Loucy (cell line): ENCODE results near the gene FARP1.

Experiments used
- H2AFZ ChIP-seq: fragments of 200-600 bp; sonication (generic); 2 replicates; pipeline ENCODE4 v1.6.0; 2016; ENCODE audit warnings: antibody characterized with exemption, mild to moderate bottlenecking, low read length, moderate library complexity
- H3F3A ChIP-seq: fragments of 200-600 bp; 2 replicates; pipeline ENCODE4 v1.6.0; 2016; ENCODE audit warnings: antibody characterized with exemption, low read depth, mild to moderate bottlenecking
- H3K27me3 ChIP-seq: fragments of 200-600 bp; sonication (generic); 2 replicates; pipeline ENCODE4 v1.6.1; 2014; ENCODE audit warnings: low read length, mild to moderate bottlenecking; ENCODE audit not compliant: insufficient read depth, poor library complexity, severe bottlenecking
- H3K36me3 ChIP-seq: fragments of 200-600 bp; sonication (generic); 2 replicates; pipeline ENCODE4 v1.6.1; 2016; ENCODE audit warnings: low read length; ENCODE audit not compliant: insufficient read depth
- H3K4me1 ChIP-seq: fragments of 200-600 bp; sonication (generic); 2 replicates; pipeline ENCODE4 v1.5.1; 2014; ENCODE audit warnings: low read length, mild to moderate bottlenecking; ENCODE audit not compliant: insufficient read depth, poor library complexity, severe bottlenecking
- H3K4me2 ChIP-seq: fragments of 200-600 bp; sonication (generic); 2 replicates; pipeline ENCODE4 v1.6.0; 2014; ENCODE audit warnings: antibody characterized with exemption, low read length, low read depth, mild to moderate bottlenecking; ENCODE audit not compliant: poor library complexity, severe bottlenecking
- H3K4me3 ChIP-seq: fragments of 200-600 bp; sonication (generic); 2 replicates; pipeline ENCODE4 v1.5.1; 2014; ENCODE audit warnings: low read length, mild to moderate bottlenecking, mixed read lengths; ENCODE audit not compliant: poor library complexity, severe bottlenecking
- H3K79me2 ChIP-seq: fragments of 200-600 bp; sonication (generic); 2 replicates; pipeline ENCODE4 v1.6.1; 2014; ENCODE audit warnings: low read length; ENCODE audit not compliant: insufficient read depth
- H3K9ac ChIP-seq: fragments of 200-600 bp; sonication (generic); 2 replicates; pipeline ENCODE4 v1.6.0; 2014; ENCODE audit warnings: mild to moderate bottlenecking, low read depth, low read length, moderate library complexity; ENCODE audit not compliant: poor library complexity, severe bottlenecking
- H3K9me2 ChIP-seq: fragments of 200-600 bp; sonication (generic); replicated peaks from 2 replicates; pipeline ENCODE4 v1.6.1; 2016; ENCODE audit warnings: low read depth, low read length, mixed read lengths
- H3K9me3 ChIP-seq: fragments of 200-600 bp; sonication (generic); 2 replicates; pipeline ENCODE4 v1.6.1; 2014; ENCODE audit warnings: mild to moderate bottlenecking, antibody characterized with exemption, low read length, low read depth; ENCODE audit not compliant: insufficient read depth
- H4K20me1 ChIP-seq: fragments of 200-600 bp; sonication (generic); 2 replicates; pipeline ENCODE4 v1.6.0; 2014; ENCODE audit warnings: antibody characterized with exemption, low read length, mild to moderate bottlenecking; ENCODE audit not compliant: insufficient read depth, poor library complexity, severe bottlenecking
- CTCF ChIP-seq: fragments of 200-600 bp; sonication (generic); conservative IDR thresholded peaks from 2 replicates; pipeline ENCODE4 v1.5.1; 2014; ENCODE audit warnings: mild to moderate bottlenecking, antibody characterized with exemption, low read length
- EZH2phosphoT487 ChIP-seq: fragments of 200-600 bp; IDR thresholded peaks from 2 replicates; pipeline ENCODE4 v1.6.1; 2018; ENCODE audit warnings: antibody characterized with exemption, mild to moderate bottlenecking, moderate library complexity, borderline replicate concordance

FARP1 gene

GRCh38 chr13:98144027-98144741, 1.3 kb downstream of the FARP1 start:
- TF ChIP-seq CTCF (no peak), EZH2phosphoT487 (no peak)
- H3K4me3 ChIP-seq = no peak overlapping the region
- no peak overlapping the region for H3K4me2 ChIP-seq
- no peaks in the 10 kb centered on the region for H3F3A ChIP-seq
- H3K79me2 ChIP-seq = no peaks in the 10 kb centered on the region
- no peak overlapping the region for H3K9ac ChIP-seq
- no peaks in the 10 kb centered on the region for H3K27me3 ChIP-seq
- H4K20me1 ChIP-seq = no peaks in the 10 kb centered on the region
- H3K36me3 ChIP-seq = no peaks in the 10 kb centered on the region
- H3K9me2 ChIP-seq = no peaks in the 10 kb centered on the region
- H3K9me3 ChIP-seq = no peaks in the 10 kb centered on the region; the same call in 1 of the 2 replicates
- no peak overlapping the region for H2AFZ ChIP-seq
- no peaks in the 10 kb centered on the region for H3K4me1 ChIP-seq

GRCh38 chr13:98144801-98145350, 2.0 kb downstream of the FARP1 start:
- no peak overlapping the region for H3K9ac ChIP-seq
- H3K4me2 ChIP-seq = no peak overlapping the region
- H3K4me1 ChIP-seq = no peaks in the 10 kb centered on the region
- H3K9me2 ChIP-seq = no peaks in the 10 kb centered on the region
- no peaks in the 10 kb centered on the region for H3K36me3 ChIP-seq
- no peaks in the 10 kb centered on the region; the same call in 1 of the 2 replicates for H3K9me3 ChIP-seq
- H2AFZ ChIP-seq = no peak overlapping the region
- H4K20me1 ChIP-seq = no peaks in the 10 kb centered on the region
- no peak overlapping the region for H3K4me3 ChIP-seq
- H3K27me3 ChIP-seq = no peaks in the 10 kb centered on the region
- TF ChIP-seq CTCF = no peak
- no peak for TF ChIP-seq EZH2phosphoT487
- no peaks in the 10 kb centered on the region for H3F3A ChIP-seq
- no peaks in the 10 kb centered on the region for H3K79me2 ChIP-seq

GRCh38 chr13:98147521-98147920, 4.6 kb downstream of the FARP1 start:
- H3F3A ChIP-seq = no peaks in the 10 kb centered on the region
- no peaks in the 10 kb centered on the region for H3K4me1 ChIP-seq
- H3K9ac ChIP-seq = no peak overlapping the region
- H2AFZ ChIP-seq = no peak overlapping the region
- no peak overlapping the region for H3K4me2 ChIP-seq
- H3K27me3 ChIP-seq = no peaks in the 10 kb centered on the region
- H3K36me3 ChIP-seq = no peaks in the 10 kb centered on the region
- H3K4me3 ChIP-seq = no peak overlapping the region
- TF ChIP-seq EZH2phosphoT487 (no peak), CTCF (no peak)
- H3K79me2 ChIP-seq = no peaks in the 10 kb centered on the region
- H3K9me2 ChIP-seq = no peaks in the 10 kb centered on the region
- H3K9me3 ChIP-seq = peaks cover 8% of the 10 kb centered on the region; the same call in 1 of the 2 replicates
- H4K20me1 ChIP-seq = no peaks in the 10 kb centered on the region
